DOHH2 (cell line): Measurements from ENCODE around the gene METTL25.

ENCODE experiments used
- H3F3A ChIP-seq: fragments of 200-600 bp; sonication (generic), shearing (Covaris generic); 2 replicates; pipeline ENCODE4 v1.6.0; 2016; ENCODE audit warnings: antibody characterized with exemption, mild to moderate bottlenecking; ENCODE audit not compliant: control insufficient read depth, insufficient read depth
- H3K27ac ChIP-seq: fragments of 200-600 bp; sonication (generic); 2 replicates; pipeline ENCODE4 v1.5.1; 2014; ENCODE audit warnings: low read depth, mild to moderate bottlenecking, low read length, moderate library complexity
- H3K27me3 ChIP-seq: fragments of 200-600 bp; sonication (generic); 2 replicates; pipeline ENCODE4 v1.6.1; 2014; ENCODE audit warnings: mild to moderate bottlenecking, low read length, mixed read lengths; ENCODE audit not compliant: control insufficient read depth
- H3K36me3 ChIP-seq: fragments of 200-600 bp; sonication (generic); 2 replicates; pipeline ENCODE4 v1.6.1; 2014; ENCODE audit warnings: mild to moderate bottlenecking, low read length, moderate library complexity, mixed read lengths; ENCODE audit not compliant: control insufficient read depth
- H3K4me1 ChIP-seq: fragments of 200-600 bp; sonication (generic); 2 replicates; pipeline ENCODE4 v1.6.1; 2014; ENCODE audit warnings: mild to moderate bottlenecking, low read length, mixed read lengths; ENCODE audit not compliant: control insufficient read depth
- H3K4me2 ChIP-seq: fragments of 200-600 bp; sonication (generic); 2 replicates; pipeline ENCODE4 v1.6.0; 2014; ENCODE audit warnings: mild to moderate bottlenecking, low read length, moderate library complexity
- H3K4me3 ChIP-seq: fragments of 200-600 bp; sonication (generic); 2 replicates; pipeline ENCODE4 v1.5.1; 2014; ENCODE audit warnings: mild to moderate bottlenecking, low read length, mixed read lengths
- H3K79me2 ChIP-seq: fragments of 200-600 bp; sonication (generic); 2 replicates; pipeline ENCODE4 v1.6.1; 2014; ENCODE audit warnings: mild to moderate bottlenecking, low read length, mixed read lengths; ENCODE audit not compliant: control insufficient read depth
- H3K9me2 ChIP-seq: fragments of 200-600 bp; sonication (generic); replicated peaks from 2 replicates; pipeline ENCODE4 v1.6.1; 2014; ENCODE audit warnings: mild to moderate bottlenecking, low read length, mixed read lengths; ENCODE audit not compliant: control insufficient read depth
- H3K9me3 ChIP-seq: fragments of 200-600 bp; sonication (generic); 2 replicates; pipeline ENCODE4 v1.6.1; 2014; ENCODE audit warnings: antibody characterized with exemption, low read length, mixed read lengths; ENCODE audit not compliant: control insufficient read depth, insufficient read depth
- H4K20me1 ChIP-seq: fragments of 200-600 bp; sonication (generic); 2 replicates; pipeline ENCODE4 v1.6.0; 2014; ENCODE audit warnings: low read depth, mild to moderate bottlenecking, antibody characterized with exemption, low read length, moderate library complexity; ENCODE audit not compliant: control insufficient read depth, insufficient read depth
- EZH2phosphoT487 ChIP-seq: fragments of 200-600 bp; sonication (generic); IDR thresholded peaks from 2 replicates; pipeline ENCODE4 v1.6.1; 2017; ENCODE audit warnings: borderline replicate concordance, mild to moderate bottlenecking, antibody characterized with exemption, low read length, moderate library complexity, mixed read lengths
- TF ChIP-seq, protein P1 (sequence below): fragments of 200-600 bp; sonication (generic); IDR thresholded peaks from one replicate; pipeline ENCODE4 v1.5.1; 2014; ENCODE audit warnings: antibody characterized with exemption, mild to moderate bottlenecking, low read depth, low read length; ENCODE audit not compliant: poor library complexity, severe bottlenecking

METTL25 gene

GRCh38 chr12:82507686-82508085, 149.4 kb downstream of the METTL25 start:
- H3K36me3 ChIP-seq = no peaks in the 10 kb centered on the region
- no peaks in the 10 kb centered on the region for H3K79me2 ChIP-seq
- no peak overlapping the region for H3K4me2 ChIP-seq
- no peaks in the 10 kb centered on the region for H3F3A ChIP-seq
- H3K9me2 ChIP-seq = no peaks in the 10 kb centered on the region
- H4K20me1 ChIP-seq = no peaks in the 10 kb centered on the region
- H3K27ac ChIP-seq = no peak overlapping the region
- no peaks in the 10 kb centered on the region for H3K4me1 ChIP-seq
- H3K4me3 ChIP-seq = no peak overlapping the region
- no peaks in the 10 kb centered on the region for H3K9me3 ChIP-seq
- TF ChIP-seq, protein P1, sequence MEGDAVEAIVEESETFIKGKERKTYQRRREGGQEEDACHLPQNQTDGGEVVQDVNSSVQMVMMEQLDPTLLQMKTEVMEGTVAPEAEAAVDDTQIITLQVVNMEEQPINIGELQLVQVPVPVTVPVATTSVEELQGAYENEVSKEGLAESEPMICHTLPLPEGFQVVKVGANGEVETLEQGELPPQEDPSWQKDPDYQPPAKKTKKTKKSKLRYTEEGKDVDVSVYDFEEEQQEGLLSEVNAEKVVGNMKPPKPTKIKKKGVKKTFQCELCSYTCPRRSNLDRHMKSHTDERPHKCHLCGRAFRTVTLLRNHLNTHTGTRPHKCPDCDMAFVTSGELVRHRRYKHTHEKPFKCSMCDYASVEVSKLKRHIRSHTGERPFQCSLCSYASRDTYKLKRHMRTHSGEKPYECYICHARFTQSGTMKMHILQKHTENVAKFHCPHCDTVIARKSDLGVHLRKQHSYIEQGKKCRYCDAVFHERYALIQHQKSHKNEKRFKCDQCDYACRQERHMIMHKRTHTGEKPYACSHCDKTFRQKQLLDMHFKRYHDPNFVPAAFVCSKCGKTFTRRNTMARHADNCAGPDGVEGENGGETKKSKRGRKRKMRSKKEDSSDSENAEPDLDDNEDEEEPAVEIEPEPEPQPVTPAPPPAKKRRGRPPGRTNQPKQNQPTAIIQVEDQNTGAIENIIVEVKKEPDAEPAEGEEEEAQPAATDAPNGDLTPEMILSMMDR = no peak
- TF ChIP-seq EZH2phosphoT487 = no peak
- H3K27me3 ChIP-seq = no peaks in the 10 kb centered on the region

DNA sequence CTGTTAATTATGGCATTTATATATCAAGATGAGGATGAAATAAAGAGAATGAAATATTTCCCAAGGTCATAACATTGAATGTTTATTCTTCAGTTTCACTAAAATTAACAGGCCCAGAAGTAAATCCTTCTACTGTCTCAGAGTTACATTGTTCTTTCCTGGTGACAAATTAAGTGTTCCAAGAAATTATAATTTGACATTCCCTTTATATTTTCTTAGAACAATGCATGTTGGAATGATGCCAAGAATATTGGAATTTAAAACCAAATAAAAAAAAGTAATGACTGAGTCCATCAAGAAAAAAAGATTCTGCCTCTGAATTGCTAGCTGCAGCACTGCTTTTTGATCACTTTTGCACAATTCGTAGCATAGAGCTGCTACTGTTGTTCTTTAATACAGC, 152.1 kb downstream of the METTL25 start:
- Histone ChIP-seq H4K20me1 (no peaks in the 10 kb centered on the region), H3K36me3 (no peaks in the 10 kb centered on the region), H3K4me3 (no peak overlapping the region), H3K4me2 (no peak overlapping the region), H3K4me1 (no peaks in the 10 kb centered on the region), H3K9me2 (no peaks in the 10 kb centered on the region), H3K27me3 (no peaks in the 10 kb centered on the region), H3K79me2 (no peaks in the 10 kb centered on the region), H3K9me3 (no peaks in the 10 kb centered on the region), H3F3A (no peaks in the 10 kb centered on the region), H3K27ac (no peak overlapping the region)
- no peak for TF ChIP-seq EZH2phosphoT487
- TF ChIP-seq, protein P1 = no peak

DNA sequence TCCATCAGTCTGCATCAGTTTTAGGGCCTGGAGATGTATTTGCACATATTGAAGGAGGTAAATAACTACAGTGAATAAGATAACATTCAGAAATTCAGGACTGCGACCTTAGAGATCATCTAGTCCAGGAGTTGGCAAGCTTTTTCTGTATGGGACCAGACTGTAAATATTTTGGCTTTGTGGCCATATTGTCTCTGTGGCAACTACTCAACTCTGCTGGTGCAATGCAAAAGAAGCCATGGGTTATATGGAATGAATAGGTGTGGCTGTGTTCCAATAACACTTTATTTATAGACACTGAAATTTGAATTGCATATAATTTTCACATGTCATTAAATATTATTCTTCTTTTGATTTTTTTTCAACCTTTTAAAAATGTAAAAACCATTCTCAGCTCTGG, 156.6 kb downstream of the METTL25 start:
- no peaks in the 10 kb centered on the region for H3K9me3 ChIP-seq

More for the DNA sequence above, 156.6 kb downstream of the METTL25 start:
- no peak overlapping the region for H3K4me3 ChIP-seq
- H4K20me1 ChIP-seq = no peaks in the 10 kb centered on the region
- no peaks in the 10 kb centered on the region for H3K4me1 ChIP-seq
- H3K36me3 ChIP-seq = no peaks in the 10 kb centered on the region
- no peak overlapping the region for H3K4me2 ChIP-seq
- no peaks in the 10 kb centered on the region for H3K9me2 ChIP-seq
- no peak overlapping the region for H3K27ac ChIP-seq
- no peaks in the 10 kb centered on the region for H3K79me2 ChIP-seq
- no peaks in the 10 kb centered on the region for H3K27me3 ChIP-seq
- H3F3A ChIP-seq = no peaks in the 10 kb centered on the region
- TF ChIP-seq, protein P1 = no peak
- TF ChIP-seq EZH2phosphoT487 = no peak
